HG03439 (cell line): ENCODE measurements around the gene FHDC1.

Experiments
- ATAC-seq: cut with Tn5 transposase; IDR thresholded peaks from one replicate; pipeline ENCODE4 v1.9.1; 2021; ENCODE audit warnings: mild to moderate bottlenecking, moderate library complexity; ENCODE audit not compliant: unreplicated experiment

The FHDC1 gene

GRCh38 chr4:153028535-153028934 lies 92.4 kb downstream of the FHDC1 start:
- ATAC-seq: no peak
